GM19463 (cell line): ENCODE results near the gene CCDC180.
"Not testable (repeated sequence)": the region's sequence is repeated elsewhere in the genome, so short reads cannot be mapped to it uniquely, and the experiment has no call there.

Source experiments
- ATAC-seq: cut with Tn5 transposase; IDR thresholded peaks from one replicate; pipeline ENCODE4 v1.9.1; 2021; ENCODE audit warnings: mild to moderate bottlenecking, moderate library complexity; ENCODE audit not compliant: unreplicated experiment

CCDC180 gene

GRCh38 chr9:97310023-97310422, 2.6 kb downstream of the CCDC180 start:
- no peak for ATAC-seq

GRCh38 chr9:97310896-97311295, 3.4 kb downstream of the CCDC180 start:
- ATAC-seq = no peak

- ATAC-seq = no peak
Measured at GRCh38 chr9:97311798-97312500, 4.5 kb downstream of the CCDC180 start.

GRCh38 chr9:97312556-97312955, 5.1 kb downstream of the CCDC180 start:
- ATAC-seq = no peak

- ATAC-seq = no peak
Measured at GRCh38 chr9:97313243-97313642, 5.8 kb downstream of the CCDC180 start.

GRCh38 chr9:97313746-97314145, 6.3 kb downstream of the CCDC180 start:
- no peak for ATAC-seq

GRCh38 chr9:97314503-97314902, 7.0 kb downstream of the CCDC180 start:
- ATAC-seq = no peak

- no peak for ATAC-seq
Measured at GRCh38 chr9:97315550-97315949, 8.1 kb downstream of the CCDC180 start.

GRCh38 chr9:97316904-97317303, 9.4 kb downstream of the CCDC180 start:
- no peak for ATAC-seq

- ATAC-seq = no peak
Measured at GRCh38 chr9:97318433-97318832, 11.0 kb downstream of the CCDC180 start.

- ATAC-seq = no peak
Measured at GRCh38 chr9:97319395-97319794, 11.9 kb downstream of the CCDC180 start.

- no peak for ATAC-seq
Measured at GRCh38 chr9:97320080-97320642, 12.7 kb downstream of the CCDC180 start.

GRCh38 chr9:97321251-97321650, 13.8 kb downstream of the CCDC180 start:
- ATAC-seq = no peak

- no peak for ATAC-seq
Measured at GRCh38 chr9:97321691-97322090, 14.2 kb downstream of the CCDC180 start.

- no peak for ATAC-seq
Measured at GRCh38 chr9:97322105-97322504, 14.6 kb downstream of the CCDC180 start.

GRCh38 chr9:97324954-97325353, 17.5 kb downstream of the CCDC180 start:
- ATAC-seq = no peak

GRCh38 chr9:97327562-97327961, 20.1 kb downstream of the CCDC180 start:
- no peak for ATAC-seq

- ATAC-seq = no peak
Measured at GRCh38 chr9:97332993-97333392, 25.5 kb downstream of the CCDC180 start.

GRCh38 chr9:97335622-97336021, 28.2 kb downstream of the CCDC180 start:
- not testable (repeated sequence) for ATAC-seq

- no peak for ATAC-seq
Measured at GRCh38 chr9:97348871-97349270, 41.4 kb downstream of the CCDC180 start.

GRCh38 chr9:97349400-97349799, 41.9 kb downstream of the CCDC180 start:
- no peak for ATAC-seq

GRCh38 chr9:97354637-97355036, 47.2 kb downstream of the CCDC180 start:
- ATAC-seq = no peak

GRCh38 chr9:97357056-97357455, 49.6 kb downstream of the CCDC180 start:
- no peak for ATAC-seq
